Stomach (tissue), 4 donors: ENCODE measurements around the gene MALL.
"Not testable (repeated sequence)": the region's sequence is repeated elsewhere in the genome, so short reads cannot be mapped to it uniquely, and the experiment has no call there.

Experiments used
- CTCF ChIP-seq, 7 experiments: fragments of 450-650 bp in 4 of 7; fragments of 200-600 bp in 3 of 7; sonication (generic) in 3 of 7; IDR thresholded peaks; one replicate each; pipeline ENCODE4 v1.5.1; 2016 to 2019; ENCODE audit warnings: antibody characterized with exemption in 7 of 7, control low read depth in 2 of 7, mild to moderate bottlenecking in 1 of 7
- EP300 ChIP-seq: sonication (generic); formaldehyde crosslinking; IDR thresholded peaks from one replicate; pipeline ENCODE4 v1.6.1; 2017; ENCODE audit warnings: antibody characterized with exemption
- POLR2A ChIP-seq, 4 donors: fragments of 450-650 bp; IDR thresholded peaks; one replicate each; pipeline ENCODE4 v1.6.1; 2016; ENCODE audit warnings: antibody characterized with exemption in 4 of 4, control low read depth in 2 of 4, mild to moderate bottlenecking in 1 of 4, moderate library complexity in 1 of 4
- POLR2AphosphoS5 ChIP-seq, 3 donors: sonication (generic); formaldehyde crosslinking; IDR thresholded peaks; one replicate each; pipeline ENCODE4 v1.6.1; 2016; ENCODE audit warnings: antibody characterized with exemption in 3 of 3

- TF ChIP-seq POLR2A (IDR thresholded peaks at IDR 0.05); POLR2AphosphoS5 (IDR thresholded peaks at IDR 0.05); CTCF (IDR thresholded peaks at IDR 0.05); EP300: not testable (repeated sequence)
Observed at GRCh38 chr2:110154828-110155227, 39.2 kb upstream of the MALL start.
